Right lobe of liver (tissue), 4 donors: ENCODE results near the gene HOXB8.

Experiments
- CTCF ChIP-seq, 4 donors: fragments of 200-600 bp in 3 of 4; fragments of 450-650 bp in 1 of 4; IDR thresholded peaks; one replicate each; pipeline versions ENCODE4 v1.5.1 to v1.8.0; 2016 to 2022; ENCODE audit warnings: antibody characterized with exemption in 4 of 4, mild to moderate bottlenecking in 2 of 4
- POLR2A ChIP-seq: fragments of 450-650 bp; IDR thresholded peaks from one replicate; pipeline ENCODE4 v1.6.1; 2017; ENCODE audit warnings: antibody characterized with exemption, mild to moderate bottlenecking
- donor health status: DM: no; HTN: no; CAD: no.
- donor health status: DM: no; HTN: no; CAD: no.
- donor health status: DM: no; HTN: yes; CAD: no.

- TF ChIP-seq CTCF (IDR thresholded peaks at IDR 0.05): no peak
- TF ChIP-seq POLR2A: no peak
These were observed 44.6 kb downstream of the HOXB8 start for GRCh38 chr17:48570325-48571023.
